CD4-positive, alpha-beta memory T cell (primary cell): Measurements from ENCODE around the gene PAK5. TPM values are rescaled to one million over a fixed set of nuclear protein-coding genes. Genes with fewer than 3 reads are reported as not detected.

ENCODE experiments used
- CTCF ChIA-PET: fragments of 350-600 bp; sonication (Branson Sonifier 250); formaldehyde crosslinking; loops from one replicate; lab custom pipeline; 2021; ENCODE audit warnings: inconsistent platforms; ENCODE audit not compliant: partially characterized antibody; lab: Charles Lee
- POLR2A ChIA-PET: fragments of 350-600 bp; sonication (Branson Sonifier 250); formaldehyde crosslinking; loops from one replicate; lab custom pipeline; 2021; ENCODE audit not compliant: partially characterized antibody; lab: Charles Lee
- DNase-seq, 5 donors: peaks; one replicate each; pipeline versions ENCODE4 v3.0.0 to v3.0.0-alpha.2; 2020 to 2022; ENCODE audit warnings: mixed read lengths in 1 of 5
- H3K27ac ChIP-seq: one replicate; pipeline ENCODE4 v1.7.0; 2013; ENCODE audit warnings: low read depth, low read length
- H3K27me3 ChIP-seq: 2 replicates; pipeline ENCODE4 v1.7.0; 2013; ENCODE audit warnings: mild to moderate bottlenecking, low read length, moderate library complexity; ENCODE audit not compliant: insufficient read depth
- H3K36me3 ChIP-seq: 2 replicates; pipeline ENCODE4 v1.7.0; 2013; ENCODE audit warnings: mild to moderate bottlenecking, low read length, moderate library complexity; ENCODE audit not compliant: insufficient read depth
- H3K4me1 ChIP-seq: 2 replicates; pipeline ENCODE4 v1.7.0; 2013; ENCODE audit warnings: mild to moderate bottlenecking, low read length, moderate library complexity; ENCODE audit not compliant: insufficient read depth
- H3K4me3 ChIP-seq, 2 donors: one replicate each; pipeline ENCODE4 v1.7.0; 2013; ENCODE audit warnings: low read length in 2 of 2, mild to moderate bottlenecking in 1 of 2
- H3K9me3 ChIP-seq, 2 donors: one replicate each; pipeline ENCODE4 v1.7.0; 2013; ENCODE audit warnings: low read length in 2 of 2, control low read depth in 1 of 2; ENCODE audit not compliant: control insufficient read depth in 1 of 2
- H3K27ac Mint-ChIP-seq, 7 donors: one replicate each; pipeline ENCODE4 v1.8.0; 2020 to 2021; ENCODE audit warnings: mixed read lengths in 7 of 7, mild to moderate bottlenecking in 6 of 7, inconsistent platforms in 3 of 7, moderate library complexity in 3 of 7
- H3K27me3 Mint-ChIP-seq, 2 donors: one replicate each; pipeline ENCODE4 v1.8.0; 2020 to 2021; ENCODE audit warnings: mixed read lengths in 2 of 2
- H3K36me3 Mint-ChIP-seq, 2 donors: one replicate each; pipeline ENCODE4 v1.8.0; 2020 to 2021; ENCODE audit warnings: mixed read lengths in 2 of 2, inconsistent platforms in 1 of 2, mild to moderate bottlenecking in 1 of 2
- H3K4me1 Mint-ChIP-seq, 4 donors: one replicate each; pipeline ENCODE4 v1.8.0; 2020 to 2021; ENCODE audit warnings: mixed read lengths in 4 of 4, mild to moderate bottlenecking in 1 of 4
- H3K4me3 Mint-ChIP-seq, 8 donors: one replicate each; pipeline ENCODE4 v1.8.0; 2020 to 2021; ENCODE audit warnings: mixed read lengths in 8 of 8, mild to moderate bottlenecking in 7 of 8, moderate library complexity in 6 of 8, inconsistent platforms in 3 of 8
- H3K9me3 Mint-ChIP-seq, 8 donors: one replicate each; pipeline ENCODE4 v1.8.0; 2020 to 2021; ENCODE audit warnings: mixed read lengths in 8 of 8, mild to moderate bottlenecking in 5 of 8, inconsistent platforms in 3 of 8, moderate library complexity in 1 of 8
- intact Hi-C: fragments of 100-400 bp; cut with micrococcal nuclease; formaldehyde crosslinking; loops from one replicate; pipeline ENCODE4 v1.15.1; 2023
- polyA plus RNA-seq, 2 donors: library from polyadenylated mRNA; unstranded; fragments of 300-500 nt; fragmentation: Illumina TruSeq; gene quantifications; one replicate each; pipeline ENCODE4 v1.2.3, GENCODE V29; 2021
- total RNA-seq, 2 experiments: library from RNA; stranded (reverse); gene quantifications; one replicate each; pipeline ENCODE4 v1.2.3, GENCODE V29; 2021

Gene PAK5
- total and polyA plus RNA-seq, 4 experiments from 2014 or later = not detected

DNA sequence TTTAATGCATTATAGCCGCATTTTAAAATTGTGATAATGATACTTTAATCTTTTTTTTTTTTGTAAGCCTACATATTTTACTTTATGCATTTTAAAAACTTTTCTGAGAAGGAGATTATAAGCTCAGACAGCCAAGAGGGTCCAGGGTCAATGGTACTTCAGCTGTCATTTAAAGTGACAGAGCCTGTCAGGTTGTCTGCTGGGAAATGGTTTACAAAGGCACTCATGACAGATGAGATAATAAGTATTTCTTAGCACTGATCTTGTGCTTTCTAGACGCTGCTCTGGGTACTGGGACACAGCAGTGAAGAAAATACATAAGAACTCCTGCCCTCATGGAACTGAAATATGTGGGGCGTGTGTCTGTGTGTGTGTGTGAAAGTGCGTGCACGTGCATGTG is 304.9 kb downstream of the PAK5 start:
- Histone ChIP-seq H3K4me1 (no peaks in the 10 kb centered on the region), H3K36me3 (no peaks in the 10 kb centered on the region), H3K4me3 (no peak overlapping the region), H3K27me3 (no peaks in the 10 kb centered on the region), H3K9me3 (no peaks in the 10 kb centered on the region), H3K27ac (no peak overlapping the region)
- intact Hi-C loops = no loop called here
- CTCF ChIA-PET = no interaction called here
- Mint-ChIP-seq H3K36me3 (no peaks in the 10 kb centered on the region), H3K27ac (no peak overlapping the region), H3K27me3 (no peaks in the 10 kb centered on the region), H3K4me1 (no peaks in the 10 kb centered on the region), H3K4me3 (no peak overlapping the region), H3K9me3 (peaks cover 0 to 14% (median 3%) of the 10 kb centered on the region in 8 donors)
- POLR2A ChIA-PET = no interaction called here
- DNase-seq = no peak

DNA sequence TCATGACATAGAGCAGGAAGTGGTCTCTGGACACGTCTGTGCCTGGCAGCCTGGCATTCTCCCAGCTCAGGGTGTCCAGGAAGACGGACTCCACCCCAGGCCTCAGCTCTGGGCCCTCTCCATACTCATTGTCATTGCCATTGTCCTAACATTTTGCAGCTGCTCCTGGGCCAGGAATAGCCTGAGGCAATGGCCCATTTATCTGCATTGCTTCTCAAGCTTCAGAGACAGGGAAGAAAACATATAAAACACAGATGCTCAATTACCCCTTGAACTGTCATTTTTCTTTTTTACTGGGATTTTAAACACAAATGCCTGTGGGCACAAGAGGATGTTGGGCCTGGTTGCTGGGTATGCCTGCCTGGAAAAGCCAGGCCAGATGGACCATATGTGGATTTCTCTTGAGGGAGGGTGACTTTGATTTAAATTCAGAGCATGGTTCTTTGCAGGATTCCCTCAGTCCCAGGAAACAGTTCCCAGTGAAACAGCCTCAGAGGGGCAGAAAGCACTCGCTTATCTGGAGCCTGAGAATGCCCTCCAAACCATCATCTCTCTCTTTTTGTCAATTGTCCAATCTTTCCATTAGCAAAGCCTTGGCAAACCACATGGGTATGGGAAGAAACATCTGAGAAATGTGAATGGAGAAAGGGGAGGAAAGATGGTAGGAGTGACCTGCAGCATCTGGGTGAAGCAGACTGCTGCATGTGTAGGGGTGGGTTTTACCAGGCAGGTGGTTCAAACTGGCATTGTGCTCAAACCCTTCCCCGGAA is 306.6 kb downstream of the PAK5 start:
- no peak overlapping the region for H3K27ac Mint-ChIP-seq
- CTCF ChIA-PET = no interaction called here
- DNase-seq = no peak
- H3K27me3 ChIP-seq = no peaks in the 10 kb centered on the region
- H3K27me3 Mint-ChIP-seq = no peaks in the 10 kb centered on the region
- intact Hi-C loops = no loop called here
- POLR2A ChIA-PET = no interaction called here
- H3K36me3 Mint-ChIP-seq = no peaks in the 10 kb centered on the region
- no peaks in the 10 kb centered on the region for H3K4me1 ChIP-seq
- peaks cover 0 to 9% (median 3%) of the 10 kb centered on the region in 8 donors for H3K9me3 Mint-ChIP-seq
- H3K27ac ChIP-seq = no peak overlapping the region
- no peaks in the 10 kb centered on the region for H3K4me1 Mint-ChIP-seq
- no peak overlapping the region for H3K4me3 Mint-ChIP-seq
- no peaks in the 10 kb centered on the region for H3K36me3 ChIP-seq
- no peak overlapping the region for H3K4me3 ChIP-seq
- no peaks in the 10 kb centered on the region for H3K9me3 ChIP-seq

DNA sequence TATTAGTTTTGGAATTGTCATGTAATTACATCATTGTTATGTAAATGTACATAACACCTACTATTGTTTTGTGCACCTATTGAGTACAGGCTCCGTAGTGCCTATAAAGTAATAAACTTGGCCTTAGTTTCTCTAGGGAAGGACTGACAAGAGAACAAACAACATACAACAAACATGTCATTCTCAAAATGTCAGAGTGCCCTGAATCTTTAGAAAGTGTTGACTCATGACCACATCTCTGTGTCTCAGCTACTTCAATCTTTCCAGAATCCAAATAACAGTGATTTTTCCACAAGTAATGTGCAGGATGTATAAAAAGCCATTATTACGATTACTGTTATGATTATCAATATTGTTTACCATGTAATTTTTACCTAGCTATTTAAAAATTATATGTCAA is 307.3 kb downstream of the PAK5 start:
- Histone ChIP-seq H3K27me3 (no peaks in the 10 kb centered on the region), H3K9me3 (no peaks in the 10 kb centered on the region), H3K27ac (no peak overlapping the region), H3K36me3 (no peaks in the 10 kb centered on the region), H3K4me1 (no peaks in the 10 kb centered on the region), H3K4me3 (no peak overlapping the region)
- POLR2A ChIA-PET = no interaction called here
- H3K9me3 Mint-ChIP-seq = peaks cover 0 to 9% (median 3%) of the 10 kb centered on the region in 8 donors
- no peaks in the 10 kb centered on the region for H3K4me1 Mint-ChIP-seq
- intact Hi-C loops = no loop called here
- CTCF ChIA-PET = no interaction called here
- no peak for DNase-seq
- no peaks in the 10 kb centered on the region for H3K27me3 Mint-ChIP-seq
- H3K4me3 Mint-ChIP-seq = no peak overlapping the region
- H3K27ac Mint-ChIP-seq = no peak overlapping the region
- no peaks in the 10 kb centered on the region for H3K36me3 Mint-ChIP-seq

DNA sequence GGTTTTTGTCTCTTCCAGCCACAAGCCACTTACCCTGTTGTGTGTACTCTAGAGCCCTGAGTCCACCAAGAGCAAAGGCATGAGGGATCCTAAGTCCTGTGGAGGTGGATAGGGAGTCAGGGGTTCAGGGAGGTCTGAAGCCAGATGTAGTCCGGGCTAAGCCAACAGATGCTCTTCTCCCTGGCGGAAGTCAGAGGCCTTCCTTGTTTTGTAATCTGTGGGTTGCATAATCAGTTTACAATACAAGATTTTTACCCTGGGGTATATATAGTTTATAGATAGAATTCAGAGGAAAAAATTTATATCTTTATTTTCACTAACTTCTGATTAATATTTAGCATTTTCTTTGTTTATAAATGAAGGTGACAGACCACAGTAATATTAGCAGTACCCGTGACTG is 315.2 kb downstream of the PAK5 start:
- intact Hi-C loops = no loop called here
- POLR2A ChIA-PET = no interaction called here
- Mint-ChIP-seq H3K4me3 (no peak overlapping the region), H3K9me3 (peaks cover 0 to 3% (median 0%) of the 10 kb centered on the region in 8 donors), H3K4me1 (no peaks in the 10 kb centered on the region), H3K36me3 (no peaks in the 10 kb centered on the region), H3K27ac (no peak overlapping the region), H3K27me3 (peaks cover 3 to 4% of the 10 kb centered on the region in 2 donors)
- Histone ChIP-seq H3K9me3 (no peaks in the 10 kb centered on the region), H3K36me3 (no peaks in the 10 kb centered on the region), H3K4me3 (no peak overlapping the region), H3K27me3 (no peaks in the 10 kb centered on the region), H3K4me1 (no peaks in the 10 kb centered on the region), H3K27ac (no peak overlapping the region)
- CTCF ChIA-PET = no interaction called here
- no peak for DNase-seq

DNA sequence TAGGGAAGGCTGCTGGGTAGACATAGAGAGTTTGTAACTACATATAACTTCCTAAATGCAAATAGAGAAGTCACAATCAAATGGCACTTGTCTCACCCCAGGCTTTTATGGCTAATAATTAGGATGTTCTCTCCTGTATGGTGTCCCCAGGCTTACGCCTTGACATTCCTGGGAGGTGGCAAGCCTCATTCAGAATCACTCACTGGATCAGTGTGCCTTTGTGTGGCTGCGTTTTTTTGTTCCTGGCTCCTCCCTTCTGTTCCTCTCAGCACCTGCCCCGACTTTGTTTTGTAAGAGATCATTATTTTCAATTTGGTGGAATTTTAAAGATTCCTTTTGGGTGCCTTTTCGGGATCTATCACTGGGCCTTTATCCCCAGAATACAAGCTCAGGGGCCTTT is 318.8 kb downstream of the PAK5 start:
- Histone ChIP-seq H3K36me3 (no peaks in the 10 kb centered on the region), H3K27me3 (no peaks in the 10 kb centered on the region), H3K4me1 (no peaks in the 10 kb centered on the region), H3K27ac (no peak overlapping the region), H3K4me3 (no peak overlapping the region), H3K9me3 (no peaks in the 10 kb centered on the region)
- H3K27ac Mint-ChIP-seq = no peak overlapping the region
- peaks cover 0 to 2% (median 0%) of the 10 kb centered on the region in 8 donors for H3K9me3 Mint-ChIP-seq
- no peak for DNase-seq
- H3K36me3 Mint-ChIP-seq = no peaks in the 10 kb centered on the region
- ChIA-PET CTCF (no interaction called here), POLR2A (no interaction called here)
- H3K27me3 Mint-ChIP-seq = peaks cover 10 to 12% of the 10 kb centered on the region in 2 donors
- H3K4me1 Mint-ChIP-seq = no peaks in the 10 kb centered on the region
- intact Hi-C loops = no loop called here
- no peak overlapping the region for H3K4me3 Mint-ChIP-seq

DNA sequence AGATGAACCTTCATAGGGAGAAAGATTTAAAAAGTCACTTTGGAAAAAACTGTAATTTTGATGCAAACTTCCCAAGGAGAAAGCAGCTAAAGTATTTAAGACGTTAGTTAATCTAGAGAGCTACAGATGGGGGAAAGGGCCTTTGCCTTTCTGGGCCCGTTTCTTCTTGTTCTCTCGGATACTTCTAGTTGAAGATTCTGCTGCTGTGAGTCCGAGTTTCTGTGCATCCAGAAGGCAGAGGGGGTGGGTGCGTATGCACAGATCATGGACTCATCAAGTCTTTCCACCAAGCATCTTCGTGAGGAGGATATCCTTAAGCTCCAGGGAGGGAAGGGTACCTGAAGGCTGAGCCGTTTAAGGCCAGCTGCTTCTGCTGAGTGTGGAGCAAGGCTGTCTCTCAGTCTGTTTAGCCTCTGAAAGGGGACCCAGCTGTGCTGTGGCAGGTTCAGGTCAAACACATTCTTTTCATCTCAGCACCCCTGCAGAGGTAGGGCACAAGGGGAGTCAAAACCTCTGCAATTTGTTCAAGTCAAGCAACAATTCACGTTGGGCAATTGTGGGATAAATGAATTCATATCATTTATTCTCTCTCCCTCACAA is 320.2 kb downstream of the PAK5 start:
- CTCF ChIA-PET = no interaction called here
- intact Hi-C loops = no loop called here

DNA sequence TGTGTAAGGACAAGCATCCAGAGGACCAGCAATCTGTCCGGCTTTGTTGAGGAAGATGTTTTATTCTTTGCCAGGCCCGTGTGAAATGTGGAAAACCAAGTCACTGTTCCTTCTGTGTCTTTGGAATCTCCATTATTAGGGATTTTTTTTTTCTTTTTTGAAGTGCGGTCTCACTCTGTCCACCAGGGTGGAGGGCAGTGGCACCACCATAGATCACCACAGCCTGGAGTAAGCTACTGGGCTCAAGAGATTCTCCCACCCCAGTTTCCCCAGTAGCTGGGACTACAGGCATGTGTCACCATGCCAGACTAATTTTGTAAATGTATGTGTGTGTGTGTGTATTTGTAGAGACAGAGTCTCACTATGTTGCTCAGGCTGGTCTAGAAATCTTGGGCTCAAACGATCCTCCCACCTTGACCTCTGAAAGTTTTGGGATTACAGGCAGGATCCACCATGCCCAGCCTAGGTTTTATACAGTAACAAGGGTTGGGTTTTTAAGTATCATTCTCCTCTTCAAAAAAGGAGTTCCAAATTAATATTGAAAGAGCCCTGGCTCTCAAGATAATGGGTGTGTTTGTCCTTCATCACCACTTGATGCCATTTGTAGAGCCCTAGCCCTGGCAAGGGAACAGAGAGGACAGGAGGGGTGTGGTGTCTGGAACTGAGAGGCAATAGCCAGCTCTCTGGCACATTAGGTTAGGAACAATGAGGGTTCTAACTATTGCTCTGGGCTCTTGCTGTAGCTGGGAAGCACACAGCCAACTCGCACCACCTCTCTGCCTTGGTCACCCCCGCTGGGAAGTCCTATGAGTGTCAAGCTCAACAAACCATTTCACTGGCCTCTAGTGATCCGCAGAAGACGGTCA is 321.3 kb downstream of the PAK5 start:
- Histone ChIP-seq H3K4me3 (no peak overlapping the region), H3K9me3 (no peaks in the 10 kb centered on the region), H3K4me1 (no peaks in the 10 kb centered on the region), H3K27ac (no peak overlapping the region), H3K27me3 (no peaks in the 10 kb centered on the region), H3K36me3 (no peaks in the 10 kb centered on the region)
- H3K27ac Mint-ChIP-seq = no peak overlapping the region
- no peaks in the 10 kb centered on the region for H3K36me3 Mint-ChIP-seq
- DNase-seq = no peak
- H3K27me3 Mint-ChIP-seq = peaks cover 14 to 21% of the 10 kb centered on the region in 2 donors
- H3K4me1 Mint-ChIP-seq = no peaks in the 10 kb centered on the region
- H3K4me3 Mint-ChIP-seq = no peak overlapping the region
- peaks cover 0 to 3% (median under 1%) of the 10 kb centered on the region in 8 donors for H3K9me3 Mint-ChIP-seq
- ChIA-PET CTCF (no interaction called here), POLR2A (no interaction called here)
- intact Hi-C loops = no loop called here

More for the DNA sequence above, 320.2 kb downstream of the PAK5 start:
- POLR2A ChIA-PET = no interaction called here
- Mint-ChIP-seq H3K4me1 (no peaks in the 10 kb centered on the region), H3K4me3 (no peak overlapping the region), H3K27me3 (peaks cover 12 to 19% of the 10 kb centered on the region in 2 donors), H3K36me3 (no peaks in the 10 kb centered on the region), H3K9me3 (peaks cover 0 to 3% (median under 1%) of the 10 kb centered on the region in 8 donors), H3K27ac (no peak overlapping the region)
- no peak for DNase-seq
- Histone ChIP-seq H3K9me3 (no peaks in the 10 kb centered on the region), H3K36me3 (no peaks in the 10 kb centered on the region), H3K27me3 (no peaks in the 10 kb centered on the region), H3K4me3 (no peak overlapping the region), H3K4me1 (no peaks in the 10 kb centered on the region), H3K27ac (no peak overlapping the region)
